AG09309 (cell line): ENCODE results near the gene P2RY13.

Experiments used
- DNase-seq: peaks from one replicate; pipeline ENCODE4 v3.0.0-alpha.2; 2010; ENCODE audit warnings: low read depth
- H3K4me3 ChIP-seq: 2 replicates; pipeline ENCODE4 v1.5.1; 2011; ENCODE audit warnings: mild to moderate bottlenecking, low read depth, low read length, moderate library complexity; ENCODE audit not compliant: control insufficient read depth
- TF ChIP-seq, protein P1 (sequence below): IDR thresholded peaks from 2 replicates; pipeline ENCODE4 v1.5.1; 2011; ENCODE audit warnings: mild to moderate bottlenecking, low read depth, low read length, inconsistent platforms; ENCODE audit not compliant: insufficient read depth, control insufficient read depth; ENCODE audit errors: missing control alignments

The P2RY13 gene

DNA sequence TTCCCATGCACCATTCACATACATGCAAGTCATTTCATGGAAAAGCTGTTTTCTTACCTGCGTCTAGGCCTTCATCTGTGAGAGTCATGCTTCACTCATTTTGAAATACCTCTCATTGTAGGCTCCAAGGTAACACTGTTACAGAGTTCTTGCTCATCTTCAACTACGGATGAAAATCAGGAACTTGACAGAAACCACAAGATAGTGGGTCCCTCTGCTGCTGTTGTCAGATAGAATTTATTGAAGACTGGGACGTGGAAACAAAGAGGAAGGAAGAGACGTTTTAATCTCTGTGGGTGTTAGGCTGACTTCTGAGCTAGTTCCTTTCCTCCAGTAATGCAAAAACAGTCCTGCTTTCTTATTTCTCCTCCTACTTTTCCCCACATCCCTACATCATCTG, 51.1 kb downstream of the P2RY13 start, which contains the start of gene P2RY14:
Gene P2RY14, minus strand, starts transcription at position 313 of the 400 bp plus-strand sequence. CDS start 64,226 bp downstream, outside the sequence.
- no peak for DNase-seq
- TF ChIP-seq, protein P1, sequence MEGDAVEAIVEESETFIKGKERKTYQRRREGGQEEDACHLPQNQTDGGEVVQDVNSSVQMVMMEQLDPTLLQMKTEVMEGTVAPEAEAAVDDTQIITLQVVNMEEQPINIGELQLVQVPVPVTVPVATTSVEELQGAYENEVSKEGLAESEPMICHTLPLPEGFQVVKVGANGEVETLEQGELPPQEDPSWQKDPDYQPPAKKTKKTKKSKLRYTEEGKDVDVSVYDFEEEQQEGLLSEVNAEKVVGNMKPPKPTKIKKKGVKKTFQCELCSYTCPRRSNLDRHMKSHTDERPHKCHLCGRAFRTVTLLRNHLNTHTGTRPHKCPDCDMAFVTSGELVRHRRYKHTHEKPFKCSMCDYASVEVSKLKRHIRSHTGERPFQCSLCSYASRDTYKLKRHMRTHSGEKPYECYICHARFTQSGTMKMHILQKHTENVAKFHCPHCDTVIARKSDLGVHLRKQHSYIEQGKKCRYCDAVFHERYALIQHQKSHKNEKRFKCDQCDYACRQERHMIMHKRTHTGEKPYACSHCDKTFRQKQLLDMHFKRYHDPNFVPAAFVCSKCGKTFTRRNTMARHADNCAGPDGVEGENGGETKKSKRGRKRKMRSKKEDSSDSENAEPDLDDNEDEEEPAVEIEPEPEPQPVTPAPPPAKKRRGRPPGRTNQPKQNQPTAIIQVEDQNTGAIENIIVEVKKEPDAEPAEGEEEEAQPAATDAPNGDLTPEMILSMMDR: no peak
- H3K4me3 ChIP-seq: no peak within 1 kb of the TSS

DNA sequence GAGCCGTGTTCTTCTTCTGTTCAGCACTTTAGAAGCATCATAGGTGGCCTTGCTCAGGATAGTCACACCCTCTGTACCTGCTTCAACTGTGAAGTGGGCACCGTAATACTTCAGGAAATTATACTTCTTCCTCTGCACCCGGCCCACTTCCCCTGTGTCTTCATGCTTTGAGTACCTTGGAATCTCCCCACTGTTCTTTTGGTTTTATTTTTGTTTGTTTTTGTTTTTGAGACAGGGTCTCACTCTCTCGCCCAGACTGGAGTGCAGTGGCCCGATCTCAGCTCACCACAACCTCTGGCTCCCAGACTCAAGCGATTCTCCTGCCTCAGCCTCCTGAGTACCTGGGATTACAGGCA, 52.7 kb downstream of the P2RY13 start:
- TF ChIP-seq, protein P1: no peak
- DNase-seq: no peak
- no peak overlapping the region for H3K4me3 ChIP-seq
